OCI-LY3 (cell line): ENCODE measurements around the gene CPAMD8.
"Not testable (repeated sequence)": the region's sequence is repeated elsewhere in the genome, so short reads cannot be mapped to it uniquely, and the experiment has no call there.

Experiments used
- H2AFZ ChIP-seq: fragments of 200-600, 300-600 bp; shearing (Covaris generic); 2 replicates; pipeline ENCODE4 v1.6.0; 2014; ENCODE audit warnings: antibody characterized with exemption, low read depth, low read length
- H3K27ac ChIP-seq: fragments of 200-600, 300-600 bp; sonication (generic); 2 replicates; pipeline ENCODE4 v1.5.1; 2014; ENCODE audit warnings: mild to moderate bottlenecking, low read length, moderate library complexity, mixed read lengths
- H3K27me3 ChIP-seq: fragments of 200-600, 300-600 bp; sonication (generic); 2 replicates; pipeline ENCODE4 v1.6.1; 2014; ENCODE audit warnings: low read depth, low read length, mixed read lengths
- H3K36me3 ChIP-seq: fragments of 200-600, 300-600 bp; sonication (generic); replicated peaks from 2 replicates; pipeline ENCODE3; 2014; ENCODE audit warnings: low read depth, low read length, mixed read lengths
- H3K4me1 ChIP-seq: fragments of 300-600, 200-600 bp; sonication (generic); 2 replicates; pipeline ENCODE4 v1.6.1; 2014; ENCODE audit warnings: low read length, mixed read lengths
- H3K4me2 ChIP-seq: fragments of 200-600, 300-600 bp; sonication (generic); 2 replicates; pipeline ENCODE4 v1.6.1; 2014; ENCODE audit warnings: low read length, mixed read lengths
- H3K4me3 ChIP-seq: fragments of 300-600, 200-600 bp; sonication (generic); 2 replicates; pipeline ENCODE4 v1.5.1; 2014; ENCODE audit warnings: antibody characterized with exemption, mild to moderate bottlenecking, low read length, moderate library complexity
- H3K79me2 ChIP-seq: fragments of 300-600, 200-600 bp; shearing (Covaris generic); 2 replicates; pipeline ENCODE4 v1.6.1; 2014; ENCODE audit warnings: mild to moderate bottlenecking, low read length, mixed read lengths
- H3K9ac ChIP-seq: fragments of 300-600, 200-600 bp; shearing (Covaris generic); 2 replicates; pipeline ENCODE4 v1.6.0; 2014; ENCODE audit warnings: mild to moderate bottlenecking, low read length, moderate library complexity
- H3K9me3 ChIP-seq: fragments of 200-600, 300-600 bp; shearing (Covaris generic); 2 replicates; pipeline ENCODE4 v1.6.1; 2014; ENCODE audit warnings: low read length, mixed read lengths; ENCODE audit not compliant: insufficient read depth
- H4K20me1 ChIP-seq: fragments of 200-600, 300-600 bp; sonication (generic); 2 replicates; pipeline ENCODE4 v1.6.1; 2016; ENCODE audit warnings: low read length, mixed read lengths; ENCODE audit not compliant: insufficient read depth
- EZH2phosphoT487 ChIP-seq: fragments of 200-600 bp; shearing (Covaris generic); IDR thresholded peaks from 2 replicates; pipeline ENCODE4 v1.6.1; 2018; ENCODE audit warnings: antibody characterized with exemption, mixed run types, low read depth
- TF ChIP-seq, protein P1 (sequence below): fragments of 200-600, 300-600 bp; sonication (generic); IDR thresholded peaks from 2 replicates; pipeline ENCODE4 v1.5.1; 2014; ENCODE audit warnings: antibody characterized with exemption, low read length, low read depth

The CPAMD8 gene

DNA sequence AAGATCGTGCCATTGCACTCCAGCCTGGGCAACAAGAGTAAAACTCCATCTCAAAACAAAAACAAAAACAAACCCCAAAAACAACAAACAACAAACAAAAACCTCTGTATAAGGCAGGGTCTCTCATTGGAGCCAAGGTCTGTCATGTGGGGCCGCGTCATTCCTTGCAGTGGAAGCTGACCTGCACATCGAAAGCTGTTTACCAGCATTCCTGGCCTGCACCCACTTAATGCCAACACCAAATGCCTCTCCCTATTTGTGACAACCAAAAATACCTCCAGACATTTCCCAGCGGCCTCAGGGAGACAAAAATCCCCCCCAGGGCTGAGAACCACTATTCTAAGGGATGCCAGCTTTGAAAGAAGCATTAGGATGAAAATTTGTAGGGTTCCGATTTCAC is 1.2 kb downstream of the CPAMD8 start:
- no peak overlapping the region for H3K4me3 ChIP-seq
- TF ChIP-seq EZH2phosphoT487 = no peak
- TF ChIP-seq, protein P1, sequence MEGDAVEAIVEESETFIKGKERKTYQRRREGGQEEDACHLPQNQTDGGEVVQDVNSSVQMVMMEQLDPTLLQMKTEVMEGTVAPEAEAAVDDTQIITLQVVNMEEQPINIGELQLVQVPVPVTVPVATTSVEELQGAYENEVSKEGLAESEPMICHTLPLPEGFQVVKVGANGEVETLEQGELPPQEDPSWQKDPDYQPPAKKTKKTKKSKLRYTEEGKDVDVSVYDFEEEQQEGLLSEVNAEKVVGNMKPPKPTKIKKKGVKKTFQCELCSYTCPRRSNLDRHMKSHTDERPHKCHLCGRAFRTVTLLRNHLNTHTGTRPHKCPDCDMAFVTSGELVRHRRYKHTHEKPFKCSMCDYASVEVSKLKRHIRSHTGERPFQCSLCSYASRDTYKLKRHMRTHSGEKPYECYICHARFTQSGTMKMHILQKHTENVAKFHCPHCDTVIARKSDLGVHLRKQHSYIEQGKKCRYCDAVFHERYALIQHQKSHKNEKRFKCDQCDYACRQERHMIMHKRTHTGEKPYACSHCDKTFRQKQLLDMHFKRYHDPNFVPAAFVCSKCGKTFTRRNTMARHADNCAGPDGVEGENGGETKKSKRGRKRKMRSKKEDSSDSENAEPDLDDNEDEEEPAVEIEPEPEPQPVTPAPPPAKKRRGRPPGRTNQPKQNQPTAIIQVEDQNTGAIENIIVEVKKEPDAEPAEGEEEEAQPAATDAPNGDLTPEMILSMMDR = no peak
- H3K36me3 ChIP-seq = no peaks in the 10 kb centered on the region
- no peak overlapping the region for H3K27ac ChIP-seq
- H3K9me3 ChIP-seq = no peaks in the 10 kb centered on the region
- no peak overlapping the region for H2AFZ ChIP-seq
- H3K9ac ChIP-seq = no peak overlapping the region
- H3K79me2 ChIP-seq = no peaks in the 10 kb centered on the region
- H3K27me3 ChIP-seq = 0 out of 2 replicates have a peak, but pooled peaks cover 4% of the 10 kb centered on the region
- H3K4me1 ChIP-seq = no peaks in the 10 kb centered on the region
- no peak overlapping the region for H3K4me2 ChIP-seq
- no peaks in the 10 kb centered on the region for H4K20me1 ChIP-seq

DNA sequence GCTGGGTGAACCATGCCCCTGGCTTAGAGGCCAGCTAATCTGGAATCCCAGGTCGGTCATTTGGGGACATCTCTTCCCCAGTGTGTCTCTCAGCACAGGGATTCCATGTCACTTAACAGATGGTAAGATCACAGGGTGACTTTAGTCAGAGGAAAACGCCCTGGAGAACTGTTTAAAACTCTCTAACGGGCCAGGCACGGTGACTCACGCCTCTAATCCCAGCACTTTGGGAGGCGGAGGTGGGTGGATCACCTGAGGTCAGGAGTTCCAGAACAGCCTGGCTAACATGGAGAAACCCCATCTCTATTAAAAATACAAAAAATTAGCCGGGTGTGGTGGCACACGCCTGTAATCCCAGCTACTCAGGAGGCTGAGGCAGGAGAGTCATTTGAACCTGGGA is 1.7 kb downstream of the CPAMD8 start:
- H3K79me2 ChIP-seq, H3K36me3 ChIP-seq, H3K27ac ChIP-seq, H3K4me2 ChIP-seq, H4K20me1 ChIP-seq, H3K9ac ChIP-seq, H2AFZ ChIP-seq, H3K4me1 ChIP-seq, H3K27me3 ChIP-seq, H3K9me3 ChIP-seq, H3K4me3 ChIP-seq: not testable (repeated sequence)

DNA sequence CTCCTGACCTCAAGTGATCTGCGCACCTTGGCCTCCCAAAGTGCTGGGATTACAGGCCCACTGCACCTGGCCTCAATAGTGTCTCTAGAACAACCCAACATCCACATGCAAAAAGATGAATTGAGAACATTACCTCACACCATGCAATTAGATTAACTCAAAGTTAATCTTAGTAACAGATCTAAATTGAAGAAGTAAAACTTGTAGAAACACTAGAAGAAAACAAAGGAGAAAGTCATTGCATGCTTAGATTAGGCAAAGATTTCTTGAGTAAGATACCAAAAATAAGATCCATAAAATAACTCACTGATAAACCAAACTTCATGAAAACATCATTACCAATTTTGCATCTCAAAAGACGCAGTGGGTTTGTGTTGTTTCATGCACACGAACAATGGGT is 2.8 kb downstream of the CPAMD8 start:
- no peaks in the 10 kb centered on the region for H4K20me1 ChIP-seq
- H3K9ac ChIP-seq = no peak overlapping the region
- H3K4me2 ChIP-seq = no peak overlapping the region
- H3K79me2 ChIP-seq = no peaks in the 10 kb centered on the region
- no peaks in the 10 kb centered on the region for H3K36me3 ChIP-seq
- no peaks in the 10 kb centered on the region for H3K9me3 ChIP-seq
- no peak overlapping the region for H3K4me3 ChIP-seq
- no peak overlapping the region for H2AFZ ChIP-seq
- no peak for TF ChIP-seq EZH2phosphoT487
- H3K27me3 ChIP-seq = 0 out of 2 replicates have a peak, but pooled peaks cover 4% of the 10 kb centered on the region
- no peaks in the 10 kb centered on the region for H3K4me1 ChIP-seq
- no peak overlapping the region for H3K27ac ChIP-seq

DNA sequence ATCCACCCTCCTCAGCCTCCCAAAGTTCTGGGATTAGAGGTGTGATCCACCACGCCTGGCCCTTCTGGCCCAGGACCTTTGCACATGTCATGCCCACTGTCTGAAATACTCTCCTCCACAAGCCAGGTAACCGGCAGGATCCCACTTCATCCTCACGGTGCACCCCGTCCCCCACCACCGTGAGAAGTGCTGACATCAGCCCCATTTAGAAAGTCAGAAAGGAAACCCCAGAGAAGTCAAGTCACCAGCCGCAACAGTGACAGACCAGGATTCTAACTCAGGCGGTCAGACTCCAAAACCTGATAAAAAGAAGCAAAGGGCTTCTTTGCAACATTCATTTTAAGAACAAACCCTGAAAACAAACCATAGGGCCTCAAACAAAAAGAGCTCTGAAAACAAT is 3.9 kb downstream of the CPAMD8 start:
- Histone ChIP-seq H3K4me3 (no peak overlapping the region), H2AFZ (no peak overlapping the region), H3K9me3 (no peaks in the 10 kb centered on the region), H3K36me3 (no peaks in the 10 kb centered on the region), H3K27ac (no peak overlapping the region), H3K79me2 (no peaks in the 10 kb centered on the region), H4K20me1 (no peaks in the 10 kb centered on the region), H3K27me3 (0 out of 2 replicates have a peak, but pooled peaks cover 4% of the 10 kb centered on the region), H3K4me2 (no peak overlapping the region), H3K4me1 (no peaks in the 10 kb centered on the region), H3K9ac (no peak overlapping the region)
- no peak for TF ChIP-seq EZH2phosphoT487
- TF ChIP-seq, protein P1 = no peak

DNA sequence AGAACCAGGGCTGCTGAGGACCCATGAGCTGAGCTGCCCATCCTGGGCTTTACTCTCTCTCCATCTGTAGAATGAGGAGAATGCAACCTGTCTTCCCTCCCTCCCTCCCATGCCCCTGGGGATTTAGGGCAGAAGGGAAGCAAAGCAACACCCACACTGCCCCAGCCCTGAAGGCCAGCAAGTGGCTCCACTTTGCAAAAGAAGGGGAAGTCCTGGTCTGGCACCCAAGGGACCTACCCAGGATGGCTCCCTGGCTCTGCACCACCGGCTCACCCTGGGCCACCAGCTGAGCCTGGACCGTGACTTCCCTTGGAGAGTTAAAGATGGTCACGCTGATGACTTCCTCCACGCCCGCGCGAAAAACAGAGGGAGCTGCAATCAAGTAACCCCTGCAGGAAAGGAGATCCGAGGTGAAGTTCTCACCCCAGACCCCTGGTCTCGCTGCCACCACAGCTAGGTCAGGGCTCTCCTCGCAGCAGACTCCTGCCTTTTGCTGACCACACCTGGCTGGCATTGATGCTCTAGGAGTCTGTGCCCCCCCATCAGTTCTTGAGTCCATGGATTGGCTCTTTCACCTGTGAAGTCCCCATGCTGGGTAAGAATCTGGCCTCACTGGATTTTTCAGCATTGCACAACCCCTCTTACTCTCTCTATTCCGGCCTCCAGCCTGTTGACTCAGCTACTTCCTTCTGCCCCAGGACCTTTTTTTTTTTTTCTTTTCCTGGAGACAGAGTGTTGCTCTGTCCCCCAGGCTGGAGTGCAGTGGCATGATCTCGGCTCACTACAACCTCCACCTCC is 4.6 kb downstream of the CPAMD8 start:
- no peak overlapping the region for H3K9ac ChIP-seq
- H3K27ac ChIP-seq = no peak overlapping the region
- no peaks in the 10 kb centered on the region for H3K79me2 ChIP-seq
- no peak overlapping the region for H2AFZ ChIP-seq
- H3K4me1 ChIP-seq = no peaks in the 10 kb centered on the region
- H4K20me1 ChIP-seq = no peaks in the 10 kb centered on the region
- TF ChIP-seq EZH2phosphoT487 = no peak
- TF ChIP-seq, protein P1 = no peak
- no peak overlapping the region for H3K4me2 ChIP-seq
- H3K4me3 ChIP-seq = no peak overlapping the region
- H3K36me3 ChIP-seq = no peaks in the 10 kb centered on the region
- no peaks in the 10 kb centered on the region for H3K9me3 ChIP-seq
- H3K27me3 ChIP-seq = peaks cover 5% of the 10 kb centered on the region; the same call in 1 of the 2 replicates
